Ammon's horn (tissue), 1 donor: Measurements from ENCODE around the gene TMEM236.
A peak's percentile ranks its signal among the peaks of the same experiment; 100 is the strongest.
"Not testable (repeated sequence)": the region's sequence is repeated elsewhere in the genome, so short reads cannot be mapped to it uniquely, and the experiment has no call there.

Source experiments
- DNase-seq: peaks from one replicate; pipeline ENCODE4 v3.0.0-alpha.2; 2016; ENCODE audit warnings: low spot score

Gene TMEM236, protein sequence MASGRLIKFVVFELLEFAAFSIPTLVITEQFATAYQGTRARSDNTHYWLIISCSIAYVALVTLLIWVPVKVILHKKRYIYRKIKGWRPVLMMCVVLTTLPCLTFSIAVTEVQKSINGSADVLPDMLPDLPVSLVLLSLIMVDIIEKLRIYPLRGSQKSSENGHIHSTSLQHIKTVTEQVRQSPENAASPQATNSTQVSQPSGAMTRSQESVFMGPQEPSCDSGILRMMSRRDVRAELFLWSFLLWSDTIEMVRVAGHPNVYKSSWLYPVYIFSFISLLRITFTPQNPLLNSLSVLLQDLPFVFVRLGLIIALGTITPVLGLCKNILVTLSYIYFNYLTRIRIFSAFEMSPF

DNA sequence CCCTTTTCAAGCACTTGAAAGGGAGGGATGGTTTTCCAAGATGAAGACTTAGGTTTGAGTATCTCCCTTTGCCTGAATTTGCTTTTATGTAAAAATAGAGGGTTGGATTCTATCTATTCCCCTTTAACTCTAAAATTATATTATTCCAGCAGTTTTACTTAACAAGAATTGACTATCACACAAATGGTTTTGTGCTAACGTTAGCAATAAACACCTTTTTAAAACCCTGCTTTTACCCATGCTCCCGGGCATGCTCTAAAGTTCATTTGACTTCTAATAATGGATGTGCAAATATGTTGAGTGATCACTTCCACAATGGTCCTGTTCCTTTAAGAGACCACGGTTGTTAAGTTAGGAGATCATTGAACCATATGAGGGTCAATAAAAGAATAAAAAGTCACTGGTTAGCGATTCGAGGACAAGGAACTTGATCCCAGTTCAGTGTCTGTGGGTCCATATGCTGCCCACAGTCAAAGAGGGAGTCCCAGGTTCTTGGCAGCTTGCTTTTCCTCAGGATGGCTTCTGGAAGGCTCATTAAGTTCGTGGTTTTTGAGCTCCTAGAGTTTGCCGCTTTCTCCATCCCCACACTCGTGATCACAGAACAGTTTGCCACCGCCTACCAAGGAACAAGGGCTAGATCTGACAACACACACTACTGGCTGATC lies at the start of gene TMEM236:
TSS of gene TMEM236 (plus strand) at position 421 of the 665 bp plus-strand sequence. CDS start at position 516, 95 bp downstream.
- no peak for DNase-seq

DNA sequence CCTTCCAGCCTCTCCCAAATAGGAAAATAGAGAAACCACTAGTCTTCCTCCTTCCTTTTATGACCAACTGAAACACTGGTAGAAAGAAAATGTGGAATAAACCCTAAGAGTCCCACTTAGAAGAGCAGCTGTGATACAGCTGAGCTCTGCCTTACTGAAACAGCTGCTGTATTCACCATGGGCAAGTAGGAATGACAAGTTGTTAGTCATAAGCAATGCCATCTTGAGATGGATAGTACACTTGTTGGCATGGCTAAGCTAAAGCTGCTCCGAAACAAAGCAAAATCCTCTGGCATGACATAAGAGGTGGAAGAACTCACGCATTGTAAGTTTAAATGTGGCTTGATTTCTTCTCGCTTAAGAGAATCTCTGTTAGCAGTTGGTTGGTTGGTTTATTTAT lies 48.3 kb upstream of the TMEM236 start:
- DNase-seq, result no peak

DNA sequence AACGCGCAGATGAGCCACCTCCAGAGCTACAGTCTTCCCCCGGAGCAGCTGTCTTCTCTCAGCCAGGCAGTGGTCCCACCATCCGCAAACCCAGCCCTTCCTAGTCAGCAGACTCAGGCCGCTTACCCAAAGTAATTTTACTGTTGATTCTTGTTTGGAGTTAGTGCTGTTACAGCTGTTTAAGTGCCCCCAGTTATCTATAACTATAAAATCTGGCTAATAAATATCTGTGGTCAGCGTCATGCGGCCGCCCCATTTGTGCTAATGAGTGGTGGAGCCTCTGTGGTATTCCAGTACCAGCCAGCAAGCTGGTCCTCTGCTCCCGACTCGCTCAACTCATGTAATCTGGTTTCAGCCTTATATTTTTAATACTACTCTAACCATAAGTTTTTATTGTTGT lies 43.2 kb upstream of the TMEM236 start:
- no peak for DNase-seq

DNA sequence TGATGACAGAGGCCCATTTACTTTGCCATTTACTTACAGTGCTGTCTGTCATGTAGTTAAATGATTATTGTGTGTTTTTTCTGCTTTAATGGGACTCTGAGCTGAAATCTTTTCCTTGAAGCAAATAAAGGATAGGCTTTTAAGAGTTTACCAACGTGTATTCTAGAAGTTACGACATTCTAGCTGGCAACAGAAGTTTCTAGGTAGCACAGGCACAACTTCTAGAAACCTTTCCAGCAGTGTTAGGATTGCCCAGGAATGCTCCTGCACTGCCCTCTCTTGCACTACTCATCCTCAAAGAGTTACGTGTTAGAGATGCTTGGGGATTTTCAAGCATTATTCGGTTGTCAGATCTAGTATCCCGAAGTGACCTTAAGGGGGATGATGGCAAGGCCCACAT lies 42.5 kb upstream of the TMEM236 start:
- no peak for DNase-seq

DNA sequence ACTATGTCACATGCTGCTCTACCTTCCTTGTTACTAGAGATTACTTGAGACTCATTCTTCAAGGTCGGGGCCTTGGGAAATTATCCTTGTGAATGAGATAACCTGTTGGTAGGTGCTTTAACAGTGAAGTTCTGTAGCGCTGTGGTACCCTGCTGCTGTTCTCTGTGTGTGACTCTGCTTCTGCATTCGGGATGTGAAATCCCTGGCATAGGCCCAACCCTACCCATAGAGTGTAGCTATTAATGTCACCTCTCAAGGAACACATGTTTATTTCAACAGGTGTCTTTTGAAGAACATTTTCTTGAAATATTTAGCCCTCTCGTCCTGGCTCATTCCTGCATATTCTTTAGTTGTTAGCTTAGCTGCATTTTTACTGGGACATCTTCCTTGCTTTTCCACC lies 41.8 kb upstream of the TMEM236 start:
- DNase-seq, result no peak

DNA sequence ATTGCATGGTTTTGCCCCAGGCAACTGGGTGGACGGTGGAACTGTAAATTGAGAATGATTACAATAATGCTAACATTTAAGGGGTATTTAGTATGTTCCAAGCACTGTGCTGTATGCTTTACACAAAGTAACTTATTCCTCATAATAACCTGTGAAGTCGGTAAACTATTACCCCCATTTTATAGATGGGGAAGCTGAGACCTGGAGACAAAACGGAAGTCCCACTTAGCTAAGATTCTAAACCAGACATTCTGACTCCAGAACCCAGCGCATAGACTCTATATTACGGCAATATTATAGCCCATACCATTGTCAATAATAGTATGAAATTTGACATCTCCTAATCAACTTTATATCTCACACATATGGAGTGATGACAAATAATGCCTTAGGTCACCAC lies 39.9 kb upstream of the TMEM236 start:
- no peak for DNase-seq

DNA sequence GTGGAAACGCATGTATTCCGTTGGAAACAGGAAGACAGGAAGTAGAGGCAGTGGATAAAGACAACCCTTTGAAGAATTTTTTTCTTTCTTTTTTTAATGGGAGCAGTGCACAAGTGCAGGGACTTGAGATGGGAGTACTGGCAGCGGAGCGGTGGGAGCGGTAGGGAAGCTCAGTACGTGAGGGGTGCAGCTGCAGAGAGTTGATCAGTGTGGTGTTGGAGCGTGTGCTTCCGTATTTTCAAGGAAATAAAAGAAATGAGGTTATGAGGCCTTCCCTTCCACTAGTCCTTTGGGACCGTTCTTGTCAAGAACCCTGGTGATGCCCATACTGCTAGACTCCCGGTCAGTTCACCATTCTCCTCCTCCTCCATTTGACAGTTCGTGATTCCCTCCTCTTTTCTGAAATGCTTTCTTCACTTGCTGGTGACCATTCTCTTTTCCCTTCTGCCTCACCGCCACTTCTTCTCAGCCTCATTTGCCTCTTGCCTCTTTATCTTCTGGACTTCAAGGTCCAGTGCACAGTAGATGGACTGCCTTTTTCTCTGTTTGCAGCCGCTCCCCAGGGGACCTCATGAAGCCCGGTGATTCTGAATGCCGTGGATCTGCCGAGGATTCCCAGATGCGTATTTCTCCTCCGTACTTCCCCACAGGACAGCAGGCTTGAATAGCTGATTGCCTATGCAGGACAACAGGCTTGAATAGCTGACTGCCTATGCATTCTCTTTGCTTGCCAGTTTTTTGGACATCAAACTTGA lies 39.1 kb upstream of the TMEM236 start:
- DNase-seq, result no peak

DNA sequence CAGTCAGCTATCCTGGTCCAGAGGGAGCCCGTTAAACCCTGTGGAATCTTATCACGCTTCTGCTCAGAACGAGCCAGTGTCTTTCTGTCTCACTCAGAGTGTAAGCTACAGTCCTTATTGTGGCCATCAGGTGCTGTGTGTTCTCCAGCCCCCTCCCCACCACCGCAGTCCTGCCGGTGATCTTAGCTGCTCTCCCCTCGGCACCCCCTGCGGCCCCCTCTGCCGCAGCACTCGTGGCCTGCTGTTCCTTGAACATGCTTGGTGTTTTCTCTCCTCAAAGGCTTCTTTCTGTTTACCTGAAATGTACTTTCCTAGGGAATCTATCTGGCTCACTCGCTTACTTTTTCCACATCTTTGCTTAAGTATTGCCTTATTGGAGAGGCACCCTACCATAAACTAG lies 38.2 kb upstream of the TMEM236 start:
- DNase-seq, result no peak

DNA sequence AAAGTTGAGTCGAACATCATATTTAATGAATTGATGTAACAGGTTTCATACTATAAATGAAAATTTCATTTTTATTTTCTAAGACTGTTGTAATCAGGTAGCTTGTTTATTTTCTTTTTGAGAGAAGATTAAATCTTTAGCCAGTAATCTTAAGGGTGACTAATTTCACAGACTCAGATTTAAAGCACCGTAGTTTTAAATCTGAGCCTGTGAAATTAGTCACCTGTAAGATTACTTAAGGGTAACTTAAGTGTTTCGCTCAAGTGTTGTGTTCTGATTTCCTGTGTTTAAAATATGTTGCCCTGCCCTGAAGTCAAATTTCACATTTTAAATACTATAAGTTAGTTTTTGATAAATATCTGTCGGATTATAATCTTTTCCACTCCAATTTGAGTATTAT lies 35.8 kb upstream of the TMEM236 start:
- DNase-seq, result no peak

DNA sequence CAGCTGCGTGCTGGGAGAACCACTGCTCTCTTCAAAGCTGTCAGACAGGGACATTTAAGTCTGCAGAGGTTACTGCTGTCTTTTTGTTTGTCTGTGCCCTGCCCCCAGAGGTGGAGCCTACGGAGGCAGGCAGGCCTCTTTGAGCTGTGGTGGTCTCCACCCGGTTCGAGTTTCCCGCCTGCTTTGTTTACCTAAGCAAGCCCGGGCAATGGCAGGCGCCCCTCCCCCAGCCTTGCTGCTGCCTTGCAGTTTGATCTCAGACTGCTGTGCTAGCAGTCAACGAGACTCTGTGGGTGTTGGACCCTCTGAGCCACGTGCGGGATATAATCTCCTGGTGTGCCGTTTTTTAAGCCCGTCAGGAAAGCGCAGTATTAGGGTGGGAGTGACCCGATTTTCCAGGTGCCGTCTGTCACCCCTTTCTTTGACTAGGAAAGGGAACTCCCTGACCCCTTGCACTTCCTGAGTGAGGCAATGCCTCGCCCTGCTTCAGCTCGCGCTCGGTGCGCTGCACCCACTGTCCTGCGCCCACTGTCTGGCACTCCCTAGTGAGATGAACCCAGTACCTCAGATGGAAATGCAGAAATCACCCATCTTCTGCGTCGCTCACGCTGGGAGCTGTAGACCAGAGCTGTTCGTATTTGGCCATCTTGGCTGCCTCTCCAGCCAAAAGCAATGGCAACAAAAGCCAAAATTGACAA lies 29.5 kb upstream of the TMEM236 start:
- not testable (repeated sequence) for DNase-seq

DNA sequence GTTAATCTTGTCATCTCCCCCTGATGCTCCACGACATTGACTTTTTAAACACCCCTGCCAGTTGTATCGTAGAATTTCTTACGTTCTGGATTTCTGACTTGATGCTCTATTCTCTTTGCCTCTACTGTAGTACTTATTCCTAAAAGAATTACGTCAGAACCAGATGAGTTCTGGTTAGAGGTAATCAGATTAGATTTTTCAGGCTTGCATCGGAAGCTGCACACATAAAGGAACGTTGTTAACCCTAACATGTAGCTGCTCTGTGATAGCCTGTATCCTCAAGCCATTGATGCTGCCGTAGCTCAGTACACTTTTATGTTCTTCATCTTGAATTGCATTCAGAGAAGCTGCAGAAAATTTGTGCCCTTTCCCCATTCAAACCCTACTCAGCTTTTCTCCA lies 26.3 kb upstream of the TMEM236 start:
- DNase-seq, result no peak

DNA sequence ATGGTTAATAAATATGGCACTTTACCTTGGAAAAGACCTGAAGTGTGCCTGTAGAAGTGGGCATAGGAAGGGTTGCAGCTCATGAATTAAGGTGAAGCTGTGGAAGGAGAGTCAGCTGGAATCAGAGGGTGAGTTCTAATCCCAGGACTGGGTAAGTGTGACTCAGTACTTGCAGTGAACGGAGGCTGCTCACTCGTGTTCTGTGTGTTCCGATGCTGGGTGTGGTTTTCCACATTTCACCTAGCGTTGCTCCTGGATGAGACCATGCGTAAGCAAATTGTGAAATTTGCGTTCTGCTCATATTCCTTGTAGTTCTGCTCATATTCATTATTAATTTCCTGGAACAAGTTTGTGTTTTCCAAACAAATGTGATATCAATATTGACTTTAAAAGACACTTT lies 22.4 kb upstream of the TMEM236 start:
- DNase-seq, result no peak

DNA sequence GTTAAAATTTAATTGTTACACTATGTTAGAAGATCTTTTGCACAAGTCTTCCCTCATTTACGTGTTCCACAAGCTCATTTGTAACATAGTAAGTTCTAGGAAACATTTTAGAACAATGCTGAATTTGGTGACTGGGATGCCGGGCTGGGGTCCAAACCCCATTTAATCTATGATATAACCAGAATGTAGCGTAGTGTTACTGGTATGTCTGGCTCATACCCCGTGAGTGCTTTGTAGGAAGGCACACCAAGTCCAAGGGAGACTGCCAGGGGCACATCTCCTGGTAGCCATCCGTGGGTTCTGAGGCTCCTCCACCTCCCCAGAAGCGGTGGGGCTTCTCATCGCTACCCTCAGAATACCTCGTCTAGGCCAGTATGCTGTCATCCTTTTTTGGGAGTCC lies 21.3 kb upstream of the TMEM236 start:
- no peak for DNase-seq

DNA sequence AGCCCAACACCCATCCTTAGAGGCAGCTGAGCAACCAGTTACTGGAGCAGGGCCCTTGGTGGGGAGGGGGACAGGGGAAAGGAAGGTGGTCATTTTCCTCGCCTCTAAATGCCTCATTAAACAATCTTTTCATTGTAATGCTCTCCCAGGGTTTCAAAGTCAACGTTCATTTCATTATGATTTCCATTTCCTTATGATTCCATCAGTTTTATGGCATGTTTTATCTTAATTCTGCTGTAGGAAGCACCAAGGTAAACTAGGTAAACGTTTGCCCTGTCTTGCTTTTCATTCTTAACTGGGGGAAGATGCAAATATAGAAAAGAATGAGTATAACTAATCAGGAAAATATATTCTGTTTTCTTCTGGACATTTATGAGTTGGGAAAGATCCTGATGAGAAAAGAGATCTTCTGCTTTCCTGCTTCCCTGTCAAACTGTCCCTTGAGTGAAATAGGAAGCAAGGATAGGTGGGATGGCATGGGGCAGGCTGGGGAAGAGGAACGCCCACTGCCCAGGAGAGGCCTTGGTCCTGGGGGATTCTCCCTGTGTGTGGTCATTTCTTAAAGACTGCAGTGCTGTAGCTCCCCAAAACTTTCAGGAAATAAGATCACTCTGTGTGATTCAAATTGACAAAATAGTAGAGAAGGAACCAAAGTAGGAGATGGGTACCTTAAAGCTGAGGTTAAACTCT lies 20.5 kb upstream of the TMEM236 start:
- DNase-seq, result no peak

DNA sequence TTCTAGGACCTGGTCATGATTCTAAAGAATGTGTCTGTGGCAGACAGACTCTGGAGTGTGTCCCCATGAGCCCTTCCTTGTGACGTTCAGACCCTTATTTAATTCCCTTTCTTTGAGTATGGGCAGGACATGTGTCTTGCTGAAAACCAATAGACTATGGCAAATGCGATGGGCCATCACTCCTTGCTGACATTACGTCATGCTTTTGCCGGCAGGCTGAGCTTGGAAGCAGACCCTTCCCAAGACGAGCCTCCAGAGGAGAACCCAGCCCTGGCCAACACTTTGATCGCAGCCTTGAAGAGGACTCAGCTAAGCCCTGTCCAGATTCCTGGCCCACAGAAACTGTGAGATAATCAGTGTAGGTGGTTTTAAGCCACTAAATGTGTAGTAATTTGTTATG lies 18.4 kb upstream of the TMEM236 start:
- no peak for DNase-seq

DNA sequence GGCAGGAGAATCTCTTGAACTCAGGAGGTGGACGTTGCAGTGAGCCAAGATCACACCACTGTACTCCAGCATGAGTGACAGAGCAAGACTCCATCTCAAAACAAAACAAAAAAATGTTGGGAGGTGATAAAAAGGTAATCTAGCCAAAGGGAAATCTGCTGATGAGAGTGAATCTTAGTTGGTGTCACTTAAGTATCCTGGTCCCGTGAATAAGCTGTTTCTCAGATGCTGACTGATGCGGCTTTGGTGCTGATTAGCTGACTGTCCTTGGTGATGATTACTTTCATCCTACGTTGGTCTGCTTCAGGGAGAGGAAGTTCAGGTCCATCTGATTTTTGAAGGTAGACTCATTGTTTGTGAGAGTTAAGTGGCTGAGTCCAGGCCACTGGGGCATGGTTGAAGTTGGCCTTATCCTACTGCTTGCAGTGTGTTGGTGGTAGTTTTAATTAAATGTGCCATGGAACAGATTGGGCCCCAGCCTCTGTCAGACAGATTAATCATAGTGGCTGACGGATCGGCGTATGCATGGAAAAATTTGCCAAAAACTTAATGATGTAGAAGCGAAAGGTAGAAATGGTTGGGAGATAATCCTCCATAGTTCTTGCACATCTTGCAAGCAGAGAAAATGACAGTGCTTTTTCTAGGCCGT lies 17.4 kb upstream of the TMEM236 start:
- no peak for DNase-seq

DNA sequence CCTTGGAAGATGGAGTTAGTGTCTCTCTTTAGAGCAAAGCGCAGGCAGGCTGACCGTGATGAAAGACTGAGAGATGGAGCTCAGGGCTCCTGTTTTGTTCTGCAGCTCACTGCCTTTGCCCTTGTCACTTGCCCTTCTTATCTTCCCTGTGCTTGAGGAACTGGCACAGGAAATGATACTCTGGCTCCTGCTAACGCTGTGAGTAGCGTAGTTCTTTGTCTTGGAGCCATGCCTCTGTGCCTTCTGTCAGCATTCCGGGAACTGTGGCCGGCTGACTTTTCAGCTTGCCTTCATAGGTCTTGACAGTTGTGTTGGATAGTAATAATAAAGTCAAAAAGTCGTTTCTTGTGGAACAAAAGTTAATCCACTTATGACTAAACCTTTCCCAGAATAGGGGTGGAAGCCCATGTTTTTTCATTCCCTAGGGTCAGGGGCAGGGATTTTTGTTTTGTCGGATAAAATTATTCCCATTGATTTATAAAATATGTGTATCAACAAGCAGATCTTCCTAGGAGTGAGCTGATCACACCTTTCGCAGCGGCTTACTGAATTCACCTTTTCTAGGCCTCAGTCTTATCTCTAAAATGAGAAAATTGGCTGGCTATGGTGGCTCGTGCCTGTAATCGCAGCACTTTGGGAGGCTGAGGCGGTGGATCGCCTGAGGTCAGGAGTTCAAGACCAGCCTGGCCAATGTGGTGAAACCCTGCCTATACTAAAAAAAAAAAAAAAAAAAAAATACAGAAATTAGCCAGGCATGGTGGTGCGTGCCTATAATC lies 16.6 kb upstream of the TMEM236 start:
- no peak for DNase-seq

DNA sequence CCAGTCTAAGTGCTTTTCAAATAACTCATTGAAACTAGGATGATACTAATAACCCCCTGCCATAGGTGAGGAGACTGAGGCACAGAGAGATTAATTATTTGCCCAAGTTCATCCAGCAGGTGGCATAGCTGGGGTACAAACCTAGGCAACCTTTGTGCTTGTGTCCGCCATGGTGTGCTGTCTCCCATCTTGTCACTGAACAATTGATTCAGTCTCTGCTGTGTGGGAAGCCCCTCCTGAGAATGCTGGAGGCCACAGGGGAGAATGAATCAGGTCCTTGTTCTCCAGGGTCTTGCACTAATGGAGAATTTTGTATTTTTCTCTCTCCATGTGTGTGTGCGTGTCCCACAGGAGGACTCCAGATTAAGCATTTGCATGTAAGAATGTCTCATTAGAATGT lies 15.8 kb upstream of the TMEM236 start:
- no peak for DNase-seq

DNA sequence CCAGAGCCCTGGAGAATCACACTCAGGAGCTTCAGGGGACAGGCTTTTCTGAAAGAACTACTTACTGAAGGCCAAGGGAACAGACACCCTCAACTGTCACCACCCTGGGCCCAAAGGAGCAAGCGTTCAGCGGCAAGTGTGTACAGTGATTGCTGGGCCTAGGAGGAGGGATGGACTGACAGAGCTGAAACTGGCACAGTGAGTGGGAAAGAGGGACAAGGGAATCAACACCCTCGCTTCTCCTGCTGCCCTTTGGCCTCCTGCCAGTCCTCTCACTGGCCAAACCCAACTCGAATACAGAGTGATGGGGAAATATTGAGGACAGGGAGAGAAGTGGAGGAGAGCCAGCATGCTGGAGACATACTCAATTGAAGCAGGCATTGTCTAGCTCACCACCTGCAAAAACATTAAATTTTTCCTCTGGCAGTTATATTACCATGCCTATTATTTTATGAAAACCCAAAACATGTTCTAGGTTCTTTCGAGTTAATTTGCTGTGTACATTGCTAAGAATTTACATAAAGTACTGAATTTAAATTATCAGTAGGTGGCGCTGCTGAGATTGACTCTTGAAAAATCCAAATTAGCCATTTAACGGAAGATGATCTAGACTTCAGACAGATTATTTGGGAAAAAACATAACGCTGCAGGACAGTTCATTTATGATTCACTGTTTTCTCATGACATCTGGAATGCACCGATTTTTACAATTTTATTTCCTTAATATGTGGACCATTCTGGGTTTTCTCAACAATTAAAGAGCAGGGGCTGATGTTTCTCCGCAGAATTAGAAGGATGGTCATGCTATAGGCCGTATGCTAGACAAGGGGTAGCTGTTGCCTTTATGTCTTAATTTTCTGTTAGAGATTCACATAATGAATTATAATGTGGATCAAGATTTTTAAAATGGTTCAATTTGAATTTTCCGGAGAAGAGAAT lies 14.7 kb upstream of the TMEM236 start:
- DNase-seq, result peak; percentile 38
